ENCODE results near the gene UBE2G2. TPM values are rescaled to one million over a fixed set of nuclear protein-coding genes. Genes with fewer than 3 reads are reported as not detected.
A peak's percentile ranks its signal among the peaks of the same experiment; 100 is the strongest.

The UBE2G2 gene
- total RNA-seq, 1 donor from 2014 or later: 78.8 TPM

- intact Hi-C loops (cut with DNase I): no loop called here
- peak; percentile 51 for DNase-seq
Measured at GRCh38 chr21:44766818-44767354, 34.7 kb downstream of the UBE2G2 start.

GRCh38 chr21:44766014-44766817, 35.4 kb downstream of the UBE2G2 start:
- intact Hi-C loops (cut with DNase I): no loop called here
- no peaks in the 10 kb centered on the region for H3K9me3 ChIP-seq
- H3K27me3 ChIP-seq: no peaks in the 10 kb centered on the region
- no peak overlapping the region for H3K4me3 ChIP-seq
- H3K27ac ChIP-seq: no peak overlapping the region
- no peaks in the 10 kb centered on the region for H3K4me1 ChIP-seq
- no peak for ATAC-seq
- peaks cover 18% of the 10 kb centered on the region for H3K36me3 ChIP-seq
- TF ChIP-seq CTCF (IDR thresholded peaks at IDR 0.05): no peak
- DNase-seq: peak; percentile 57

More at GRCh38 chr21:44766818-44767354, 34.7 kb downstream of the UBE2G2 start:
- Histone ChIP-seq H3K9me3 (no peaks in the 10 kb centered on the region), H3K36me3 (peaks cover 25% of the 10 kb centered on the region), H3K4me1 (no peaks in the 10 kb centered on the region), H3K27ac (no peak overlapping the region), H3K27me3 (no peaks in the 10 kb centered on the region), H3K4me3 (no peak overlapping the region)
- ATAC-seq: no peak
- TF ChIP-seq CTCF (IDR thresholded peaks at IDR 0.05): no peak

- intact Hi-C loops (cut with DNase I): no loop called here
- Histone ChIP-seq H3K27ac (no peak overlapping the region), H3K4me3 (no peak overlapping the region), H3K9me3 (no peaks in the 10 kb centered on the region), H3K36me3 (peaks cover 10% of the 10 kb centered on the region), H3K4me1 (no peaks in the 10 kb centered on the region), H3K27me3 (no peaks in the 10 kb centered on the region)
- ATAC-seq (no peak), DNase-seq (peak; percentile 57)
- no peak for TF ChIP-seq CTCF (IDR thresholded peaks at IDR 0.05)
Measured at GRCh38 chr21:44765231-44766013, 36.2 kb downstream of the UBE2G2 start.

- H3K4me1 ChIP-seq: no peaks in the 10 kb centered on the region
- peaks cover 1% of the 10 kb centered on the region for H3K36me3 ChIP-seq
- no peak for TF ChIP-seq CTCF (IDR thresholded peaks at IDR 0.05)
- no peaks in the 10 kb centered on the region for H3K27me3 ChIP-seq
- H3K4me3 ChIP-seq: no peak overlapping the region
- H3K27ac ChIP-seq: no peak overlapping the region
- peak; percentile 54 for DNase-seq
- no peak for ATAC-seq
- intact Hi-C loops (cut with DNase I): no loop called here
- H3K9me3 ChIP-seq: no peaks in the 10 kb centered on the region
Measured at GRCh38 chr21:44764319-44765230, 37.0 kb downstream of the UBE2G2 start.

Measured in upper lobe of right lung (tissue), 1 donor.